ENCODE results near the gene DHRS4.
"Not testable (repeated sequence)": the region's sequence is repeated elsewhere in the genome, so short reads cannot be mapped to it uniquely, and the experiment has no call there.

Gene DHRS4

GRCh38 chr14:23981951-23982813 is 28.6 kb downstream of the DHRS4 start:
- not testable (repeated sequence) for DNase-seq (ENCODE audit: low read depth in 3 of 3)

GRCh38 chr14:23984891-23985602 is 31.5 kb downstream of the DHRS4 start:
- DNase-seq (ENCODE audit: low read depth in 3 of 3): no peak

DNA sequence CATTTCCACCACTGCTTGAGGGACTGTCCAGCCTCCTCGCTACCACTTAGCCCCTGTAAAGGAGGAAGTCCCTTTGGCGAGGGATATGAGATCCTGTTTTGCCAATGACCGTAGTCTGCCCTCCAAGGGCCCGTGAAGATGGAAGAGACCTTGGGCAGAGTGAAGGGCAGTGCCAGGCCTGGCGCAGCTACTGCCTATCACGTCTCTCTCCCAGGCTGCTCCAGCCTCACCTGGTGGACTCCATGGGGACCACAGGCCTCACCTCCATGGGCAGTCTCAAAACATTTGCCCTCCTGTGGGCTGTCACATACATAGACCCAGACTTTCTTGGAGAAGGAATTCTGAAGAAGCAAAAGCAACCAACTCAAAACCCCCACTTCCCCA is 34.6 kb downstream of the DHRS4 start:
- not testable (repeated sequence) for DNase-seq (ENCODE audit: low read depth in 3 of 3)

- peak; percentile 42 to 68 (median 62) for DNase-seq (ENCODE audit: low read depth in 3 of 3)
Observed at GRCh38 chr14:23988607-23989363, 35.2 kb downstream of the DHRS4 start, which contains the start of gene DHRS4L2. Gene DHRS4L2, plus strand, starts transcription at chr14:23988929. Its CDS starts 19 bp downstream, at chr14:23988948.

DNA sequence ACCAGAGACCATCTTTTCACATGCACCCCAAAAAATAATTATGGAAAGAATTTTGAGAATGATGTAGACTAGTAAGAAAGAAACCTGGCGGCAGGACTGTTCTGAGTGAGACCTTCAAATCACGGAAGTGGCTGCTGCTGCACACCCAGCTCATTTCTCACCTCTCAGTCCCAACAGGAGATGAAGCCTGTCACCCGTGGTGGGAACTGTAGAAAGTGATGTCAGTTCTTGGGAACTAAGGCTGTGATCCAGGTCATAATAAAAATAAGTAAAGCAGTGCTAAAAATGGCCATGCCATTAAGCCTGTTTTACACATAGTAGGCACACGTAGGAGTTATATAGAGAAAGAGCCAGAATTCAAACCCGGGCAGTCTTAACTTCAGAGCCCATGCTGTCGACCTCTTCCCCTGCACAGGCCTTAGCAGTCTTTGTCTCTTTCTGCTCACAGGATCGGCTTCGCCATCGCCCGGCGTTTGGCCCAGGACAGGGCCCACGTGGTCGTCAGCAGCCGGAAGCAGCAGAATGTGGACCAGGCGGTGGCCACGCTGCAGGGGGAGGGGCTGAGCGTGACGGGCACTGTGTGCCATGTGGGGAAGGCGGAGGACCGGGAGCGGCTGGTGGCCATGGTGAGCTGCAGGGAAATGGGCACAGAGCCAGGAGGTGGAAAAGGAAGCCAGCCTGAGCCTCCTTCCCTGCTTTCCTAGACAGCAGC is 36.3 kb downstream of the DHRS4 start:
- not testable (repeated sequence) for DNase-seq (ENCODE audit: low read depth in 3 of 3)

DNA sequence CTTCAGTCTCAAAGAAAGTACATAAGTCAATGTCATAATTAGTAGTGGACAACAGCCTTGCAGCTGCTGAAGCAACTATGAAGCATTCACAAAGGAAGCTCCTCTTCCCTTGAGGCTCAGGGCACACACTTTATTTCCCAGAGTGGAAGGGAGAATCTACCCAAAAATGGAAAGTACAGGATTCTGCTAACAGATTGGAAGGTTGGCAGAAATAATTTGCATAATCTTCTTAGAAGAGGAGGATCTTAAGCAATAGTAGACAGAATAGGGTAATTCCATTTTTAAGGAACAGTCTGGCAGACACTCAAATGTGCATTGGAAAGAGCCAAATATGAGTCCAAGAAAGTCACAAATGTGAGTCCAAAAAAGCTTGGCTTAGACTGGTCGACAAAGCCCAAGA is 37.4 kb downstream of the DHRS4 start:
- DNase-seq (ENCODE audit: low read depth in 3 of 3): not testable (repeated sequence)

DNA sequence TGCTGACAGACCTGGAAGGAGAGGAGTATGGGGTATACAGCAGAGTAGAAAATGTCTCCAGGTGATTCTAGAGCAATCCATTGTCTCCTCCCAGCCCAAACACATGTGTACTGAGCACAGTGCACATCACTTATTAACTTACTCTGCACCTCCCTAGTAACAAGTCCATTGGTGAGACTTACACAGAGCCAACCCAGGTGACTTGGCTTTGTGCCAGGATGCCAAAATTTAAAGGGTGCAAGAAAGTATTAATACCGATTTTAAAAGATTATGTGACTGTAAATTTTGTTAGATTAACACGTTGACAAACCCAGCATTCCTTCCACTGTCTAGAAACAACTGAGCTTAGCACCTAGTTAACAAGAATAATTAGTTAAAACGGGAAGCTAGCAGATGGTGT is 39.5 kb downstream of the DHRS4 start:
- not testable (repeated sequence) for DNase-seq (ENCODE audit: low read depth in 3 of 3)

GRCh38 chr14:23996009-23996408 is 42.4 kb downstream of the DHRS4 start:
- not testable (repeated sequence) for DNase-seq (ENCODE audit: low read depth in 3 of 3)

DNA sequence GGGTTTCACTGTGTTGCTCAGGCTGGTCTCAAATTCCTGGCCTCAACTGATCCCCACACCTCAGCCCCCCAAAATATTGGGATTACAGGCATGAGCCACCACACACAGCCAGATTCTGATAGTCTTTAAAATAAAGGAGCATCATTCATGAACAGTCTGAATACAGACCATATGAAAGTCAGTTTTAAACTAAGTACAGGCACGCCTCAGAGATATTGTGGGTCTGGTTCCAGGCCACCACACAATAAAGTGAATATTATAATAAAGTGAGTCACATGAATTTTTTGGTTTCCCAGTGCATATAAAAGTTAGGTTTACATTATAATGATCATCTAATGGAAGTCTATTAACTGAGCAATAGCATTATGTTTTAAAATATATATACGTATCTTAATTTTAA is 43.3 kb downstream of the DHRS4 start:
- not testable (repeated sequence) for DNase-seq (ENCODE audit: low read depth in 3 of 3)

GRCh38 chr14:23999640-24000039 is 46.1 kb downstream of the DHRS4 start:
- not testable (repeated sequence) for DNase-seq (ENCODE audit: low read depth in 3 of 3)

- not testable (repeated sequence) for DNase-seq (ENCODE audit: low read depth in 3 of 3)
Observed at GRCh38 chr14:24001078-24001477, 47.5 kb downstream of the DHRS4 start.

DNA sequence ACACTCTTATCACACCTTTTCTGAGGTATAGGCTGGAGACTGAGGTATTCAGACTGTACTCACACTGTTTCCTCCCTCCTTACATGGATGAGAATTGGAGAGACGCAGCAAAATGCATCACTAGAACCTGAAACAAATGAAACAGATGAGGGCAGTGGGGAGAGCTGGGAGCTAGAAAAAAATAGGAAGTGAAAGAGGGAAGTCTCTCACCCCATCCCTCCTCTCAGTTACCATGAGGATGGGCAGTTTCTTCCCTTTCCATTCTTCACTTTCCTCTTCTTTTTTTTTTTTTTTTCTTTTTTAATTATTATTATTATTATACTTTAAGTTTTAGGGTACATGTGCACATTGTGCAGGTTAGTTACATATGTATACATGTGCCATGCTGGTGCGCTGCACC is 48.1 kb downstream of the DHRS4 start:
- not testable (repeated sequence) for DNase-seq (ENCODE audit: low read depth in 3 of 3)

DNA sequence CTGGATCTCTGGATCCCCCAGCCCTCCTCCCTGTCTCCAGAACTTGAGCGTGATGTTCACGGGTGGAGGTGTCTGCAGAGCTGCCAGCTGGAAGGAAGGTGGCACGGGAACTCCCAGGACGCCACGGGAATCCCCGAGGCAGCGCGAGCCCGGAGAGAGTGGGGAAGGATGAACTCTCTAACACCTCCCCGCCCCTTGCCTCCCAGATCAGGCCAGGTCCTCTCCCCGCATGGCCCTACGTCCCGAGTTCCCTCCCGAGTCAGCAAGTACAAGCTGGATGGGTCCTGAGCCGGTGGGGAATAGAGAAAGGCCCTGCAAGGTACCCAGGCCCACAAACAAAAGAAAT is 52.9 kb downstream of the DHRS4 start:
- DNase-seq (ENCODE audit: low read depth in 3 of 3): not testable (repeated sequence)

- peak; percentile 29 to 52 (median 49) for DNase-seq (ENCODE audit: low read depth in 3 of 3)
Observed at GRCh38 chr14:24006817-24007652, 53.5 kb downstream of the DHRS4 start.

GRCh38 chr14:24011051-24011450 is 57.5 kb downstream of the DHRS4 start:
- DNase-seq (ENCODE audit: low read depth in 3 of 3): no peak

GRCh38 chr14:24012726-24013273 is 59.2 kb downstream of the DHRS4 start:
- not testable (repeated sequence) for DNase-seq (ENCODE audit: low read depth in 3 of 3)

GRCh38 chr14:24013654-24014514 is 60.3 kb downstream of the DHRS4 start:
- peak in 2 of 3 experiments; percentile 7 to 26 for DNase-seq (ENCODE audit: low read depth in 3 of 3)

DNA sequence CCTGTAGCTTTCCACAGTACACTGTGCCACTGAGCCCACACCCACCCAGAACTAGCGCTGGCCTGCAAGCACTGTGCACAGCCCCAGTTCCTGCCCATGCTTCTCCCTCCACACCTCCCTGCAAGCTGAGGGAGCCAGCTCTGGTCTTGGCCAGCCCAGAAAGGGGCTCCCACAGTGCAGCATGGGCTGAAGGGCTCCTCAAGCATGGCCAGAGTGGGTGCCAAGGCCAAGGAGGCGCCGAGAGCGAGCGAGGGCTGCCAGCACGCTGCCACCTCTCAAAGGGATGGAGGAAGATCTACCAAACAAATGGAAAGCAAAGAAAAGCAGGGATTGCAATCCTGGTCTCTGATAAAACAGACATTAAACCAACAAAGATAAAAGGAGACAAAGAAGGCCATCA is 62.2 kb downstream of the DHRS4 start:
- not testable (repeated sequence) for DNase-seq (ENCODE audit: low read depth in 3 of 3)

Measured in stimulated activated CD4-positive, alpha-beta T cell treated with anti-CD3 and anti-CD28 coated beads, TNF-alpha, amount 100 ng/mL, for 4 hours (primary cell).